Esophagus muscularis mucosa (tissue), 2 donors: ENCODE results near the gene ADD2.

Experiments
- POLR2A ChIP-seq: fragments of 450-650 bp; IDR thresholded peaks from one replicate; pipeline ENCODE4 v1.6.1; 2017; ENCODE audit warnings: antibody characterized with exemption, moderate library complexity, mild to moderate bottlenecking, low read depth
- POLR2AphosphoS5 ChIP-seq, 2 donors: sonication (generic); formaldehyde crosslinking; IDR thresholded peaks; one replicate each; pipeline ENCODE4 v1.6.1; 2017; ENCODE audit warnings: antibody characterized with exemption in 2 of 2

- TF ChIP-seq POLR2A (no peak), POLR2AphosphoS5 (IDR thresholded peaks at IDR 0.05) (no peak)
These were observed 61.8 kb downstream of the ADD2 start for GRCh38 chr2:70706026-70706795.
